Activated CD4-positive, CD25-positive, alpha-beta regulatory T cell (primary cell): ENCODE results near the gene SMTN.
"Not testable (repeated sequence)": the region's sequence is repeated elsewhere in the genome, so short reads cannot be mapped to it uniquely, and the experiment has no call there.

ENCODE experiments used
- DNase-seq, 4 experiments: peaks; one replicate each; lab custom pipeline; 2025; lab: John Stamatoyannopoulos, UW

SMTN gene

DNA sequence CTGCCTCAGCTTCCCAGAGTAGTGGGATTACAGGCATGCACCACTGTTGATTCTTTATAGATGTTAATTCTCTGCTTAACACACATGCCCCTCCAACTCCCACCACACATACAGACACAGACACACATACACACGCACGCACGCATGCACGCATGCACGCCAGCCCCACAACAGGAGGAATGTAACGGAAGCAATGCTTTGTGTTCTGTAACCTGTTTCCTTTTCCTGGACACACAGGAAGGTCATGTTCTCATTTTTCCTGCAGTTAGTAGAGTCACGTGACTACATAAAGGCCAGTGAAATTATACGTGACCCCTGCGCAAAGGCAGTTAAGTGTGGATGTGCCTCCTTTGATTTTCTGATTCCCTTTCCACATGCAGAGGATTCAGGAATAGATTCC lies 8.0 kb upstream of the SMTN start:
- DNase-seq = not testable (repeated sequence)

DNA sequence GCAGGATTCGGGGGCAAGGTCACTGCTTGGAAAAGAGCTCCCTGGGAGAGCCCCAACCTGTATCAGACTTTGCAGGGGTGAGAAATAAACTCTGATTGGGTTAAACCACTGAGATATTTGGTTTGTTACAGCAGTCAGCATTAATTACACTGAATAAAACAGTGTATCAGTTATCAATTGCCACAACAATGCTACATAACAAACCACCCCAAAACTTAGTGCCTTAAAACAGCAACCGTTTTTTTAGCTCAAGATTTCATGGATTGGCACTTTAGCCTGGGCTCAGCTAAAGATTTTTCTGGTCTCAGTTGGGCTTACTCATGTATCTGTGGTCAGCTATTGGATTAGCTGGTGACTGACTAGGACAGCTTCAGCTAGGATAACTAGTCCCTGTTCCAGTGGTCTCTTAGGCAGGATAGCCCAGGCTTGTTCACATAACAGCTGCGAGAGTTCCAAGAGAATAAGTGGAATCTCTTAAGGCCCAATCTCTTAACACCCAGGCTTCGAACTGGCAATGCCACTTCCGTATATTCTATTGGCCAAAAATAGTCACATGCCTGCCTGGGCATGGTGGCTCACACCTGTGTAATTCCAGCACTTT lies 7.5 kb upstream of the SMTN start:
- DNase-seq = not testable (repeated sequence)

DNA sequence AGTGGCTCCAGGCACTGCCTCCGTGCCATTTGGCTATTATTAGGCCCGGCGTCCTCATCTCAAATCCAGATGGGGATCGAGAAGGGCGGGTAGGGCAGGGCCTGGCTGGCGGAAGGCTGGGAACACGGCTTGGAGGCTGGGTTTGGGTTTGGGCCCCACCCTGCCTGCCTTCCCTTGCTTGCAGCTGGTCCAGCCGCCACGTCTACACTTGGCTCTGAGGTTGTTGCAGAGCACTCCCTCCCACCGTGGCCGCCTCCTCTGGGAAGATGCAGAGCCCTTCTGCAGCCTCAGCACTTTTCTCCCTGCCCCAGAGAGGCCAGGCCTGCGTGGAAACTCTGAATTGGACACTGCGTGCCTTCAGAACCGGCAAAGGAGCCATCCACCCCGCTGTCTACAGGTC lies 5.2 kb upstream of the SMTN start:
- no peak for DNase-seq

DNA sequence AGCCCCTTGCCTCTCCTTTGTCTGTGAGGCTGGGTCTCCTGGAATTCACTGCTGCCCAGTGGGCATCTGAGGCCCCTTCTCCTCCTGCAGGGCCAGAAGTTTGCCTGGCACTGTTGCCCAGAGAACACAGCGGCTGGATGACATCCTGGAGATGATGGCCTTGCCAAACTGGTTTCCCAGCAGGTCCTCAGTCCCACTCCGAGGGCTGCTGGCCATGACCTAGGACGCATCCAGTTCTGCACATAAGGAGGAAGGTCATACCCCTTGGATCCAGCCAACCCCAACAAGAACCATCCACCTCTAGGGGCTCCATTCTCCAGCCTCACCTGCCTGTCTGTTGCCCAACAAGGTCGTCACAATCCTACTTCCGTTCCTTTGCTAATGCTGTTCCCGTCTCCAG lies 3.4 kb upstream of the SMTN start:
- no peak for DNase-seq

DNA sequence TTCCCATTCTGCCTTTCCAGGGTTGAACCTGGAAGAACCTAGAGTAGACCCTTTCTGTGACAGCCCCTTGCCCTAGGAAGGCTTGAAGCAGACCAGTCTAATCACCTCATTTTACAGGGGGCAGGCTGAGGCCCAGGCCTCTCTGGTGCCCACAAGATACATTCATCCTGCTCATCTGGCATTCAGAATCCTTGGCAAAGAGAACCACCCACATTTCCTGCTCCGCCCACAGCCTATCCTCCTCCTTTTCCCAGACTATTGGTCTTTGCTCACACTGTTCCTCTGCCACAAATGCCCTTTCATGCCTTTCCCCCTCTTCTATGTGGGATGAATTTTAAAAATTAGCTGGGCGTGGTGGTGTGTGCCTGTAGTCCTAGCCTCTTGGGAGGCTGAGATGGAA lies 2.7 kb upstream of the SMTN start:
- DNase-seq = not testable (repeated sequence)

DNA sequence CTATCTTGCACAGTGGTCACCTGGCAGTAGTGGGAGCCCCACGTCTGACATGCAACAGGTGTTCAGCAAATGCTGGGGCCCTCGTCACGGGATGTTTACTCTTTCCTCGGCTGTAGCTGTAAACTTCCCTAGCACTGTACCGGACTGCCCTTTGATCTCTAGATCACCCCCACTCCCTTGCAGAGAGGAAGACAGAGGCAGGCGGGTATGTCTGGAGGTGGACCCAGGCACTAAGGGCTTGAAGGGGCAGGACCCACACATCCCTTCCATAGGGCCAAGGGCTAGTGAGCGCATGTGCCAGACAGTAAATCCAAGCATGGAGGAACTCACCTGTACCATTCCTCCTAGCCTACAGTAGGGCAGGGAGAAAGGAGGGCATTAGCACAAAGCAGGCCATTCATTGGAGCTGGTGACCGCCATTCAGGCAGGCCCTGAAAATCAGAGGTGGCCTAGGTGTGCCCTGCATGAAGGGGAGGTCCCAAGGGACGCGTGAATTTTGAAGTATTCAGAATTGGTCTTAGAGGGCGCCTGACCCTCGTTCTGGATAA lies 1.9 kb upstream of the SMTN start:
- DNase-seq = no peak

DNA sequence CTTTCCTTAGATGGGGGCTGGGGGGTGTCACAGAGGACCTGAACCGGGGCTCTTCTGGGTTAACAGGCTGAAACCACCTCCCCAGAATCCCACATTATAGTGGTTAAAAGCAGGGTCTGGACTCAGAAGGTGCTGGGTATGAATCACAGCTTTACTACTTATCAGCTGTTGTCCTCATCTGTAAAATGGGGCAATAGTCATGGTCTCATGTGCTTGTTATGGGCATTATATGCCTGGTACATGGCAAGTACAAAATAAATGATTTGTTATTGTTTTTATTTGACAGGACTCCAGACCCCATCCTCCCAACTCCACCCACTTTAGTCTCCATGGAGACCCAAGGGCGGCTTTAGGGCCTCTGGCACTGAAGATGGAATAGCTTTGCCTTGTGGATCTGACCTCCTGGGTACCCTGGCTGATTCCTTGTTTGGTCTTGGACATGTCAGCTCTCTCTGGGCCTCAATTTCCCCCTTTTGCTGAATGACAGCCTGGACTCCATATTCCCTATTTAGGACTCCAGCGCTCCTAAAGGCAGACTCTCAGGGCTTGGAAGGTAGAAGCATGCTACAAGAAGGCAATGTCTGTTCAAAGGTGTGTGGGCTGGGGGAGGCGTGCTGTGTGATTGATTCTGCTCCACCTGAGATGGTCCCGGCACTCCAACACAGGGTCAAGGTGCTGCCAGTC lies 812 bp upstream of the SMTN start:
- no peak for DNase-seq

DNA sequence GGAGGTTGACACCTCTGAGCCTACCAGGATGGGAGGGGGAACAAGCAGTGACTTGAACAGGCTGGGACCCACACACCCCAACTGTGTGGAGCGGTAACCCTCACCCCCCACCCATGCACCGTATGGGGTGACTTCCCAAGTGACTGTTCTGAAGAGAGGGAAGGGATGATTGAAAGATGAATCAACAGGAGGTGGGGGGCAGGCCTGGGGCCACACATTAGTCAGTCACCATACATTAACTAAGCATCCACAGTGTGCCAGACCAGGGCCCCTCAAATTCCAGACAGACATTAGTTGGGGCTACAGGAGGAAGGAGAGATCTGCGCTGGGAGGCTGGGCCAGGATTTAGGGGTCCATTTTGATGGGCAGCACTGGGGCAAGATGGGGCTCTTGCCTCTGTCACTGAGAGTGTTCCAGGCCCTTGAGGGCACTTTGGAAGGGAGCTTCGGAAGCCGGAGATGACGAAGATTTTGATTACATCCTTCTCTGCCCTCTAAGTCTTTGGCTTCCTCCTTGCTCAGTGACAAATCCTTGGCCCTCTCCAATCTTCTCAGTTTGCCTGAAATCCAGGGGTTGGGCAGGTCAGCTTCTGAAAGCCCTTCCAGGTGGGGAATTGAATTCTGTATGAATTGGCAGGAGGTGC lies 966 bp downstream of the SMTN start:
- DNase-seq = no peak

DNA sequence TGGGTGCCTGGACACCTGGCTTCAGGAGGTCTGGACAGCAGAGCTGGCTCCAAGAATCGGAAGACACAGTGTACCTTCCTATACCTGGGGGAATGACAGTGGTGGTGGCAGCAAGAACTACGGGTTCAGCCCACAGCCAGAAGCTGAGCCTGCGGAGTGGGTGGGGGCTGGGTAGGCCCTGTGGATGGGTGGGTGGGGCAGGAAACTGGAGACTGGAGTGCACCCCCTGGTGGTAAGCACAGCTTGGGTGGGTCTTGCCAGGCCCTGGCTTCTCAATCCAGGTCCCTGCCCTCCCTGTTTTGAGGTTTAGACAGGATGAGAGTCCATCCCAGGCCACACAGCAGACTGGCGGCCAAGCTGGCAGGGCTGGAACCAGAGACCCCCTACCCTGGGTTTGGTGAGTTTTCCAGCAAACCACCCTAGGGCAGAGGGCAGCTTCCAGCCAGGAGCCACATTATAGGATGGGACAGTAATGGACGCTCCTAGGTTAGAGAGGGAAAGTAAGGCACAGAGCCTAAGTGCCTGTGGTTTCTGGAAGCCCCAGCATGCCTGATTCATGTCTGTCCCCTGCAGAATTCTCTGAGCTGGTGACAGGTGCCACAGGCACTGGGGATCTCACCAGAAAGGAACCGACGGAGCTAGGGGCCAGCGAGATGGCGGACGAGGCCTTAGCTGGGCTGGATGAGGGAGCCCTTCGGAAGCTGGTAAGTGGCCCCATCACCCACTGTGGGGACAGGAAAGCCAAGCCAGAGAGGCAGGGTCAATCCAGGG lies 1.7 kb downstream of the SMTN start:
- peak in 2 of 4 experiments; percentile 16 to 17 for DNase-seq

DNA sequence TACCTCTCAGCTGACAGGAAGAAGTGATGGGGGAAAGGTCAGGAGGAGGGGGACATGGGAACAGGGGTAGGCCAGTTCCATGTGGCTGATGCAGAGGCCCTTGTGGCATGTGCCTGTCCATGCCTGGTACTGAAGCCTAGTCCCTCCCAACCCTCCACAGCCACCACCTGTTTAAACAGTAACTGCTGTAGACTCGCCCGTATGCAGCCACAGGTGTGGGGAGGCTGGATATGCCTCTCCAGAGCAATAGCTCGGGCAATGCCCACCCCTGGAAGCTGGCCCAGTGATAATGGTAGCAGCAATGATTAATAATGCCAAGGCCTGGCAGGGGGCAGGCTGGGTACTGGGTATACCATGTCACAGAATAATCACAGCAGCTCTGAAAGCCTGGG lies 2.3 kb downstream of the SMTN start:
- no peak for DNase-seq

DNA sequence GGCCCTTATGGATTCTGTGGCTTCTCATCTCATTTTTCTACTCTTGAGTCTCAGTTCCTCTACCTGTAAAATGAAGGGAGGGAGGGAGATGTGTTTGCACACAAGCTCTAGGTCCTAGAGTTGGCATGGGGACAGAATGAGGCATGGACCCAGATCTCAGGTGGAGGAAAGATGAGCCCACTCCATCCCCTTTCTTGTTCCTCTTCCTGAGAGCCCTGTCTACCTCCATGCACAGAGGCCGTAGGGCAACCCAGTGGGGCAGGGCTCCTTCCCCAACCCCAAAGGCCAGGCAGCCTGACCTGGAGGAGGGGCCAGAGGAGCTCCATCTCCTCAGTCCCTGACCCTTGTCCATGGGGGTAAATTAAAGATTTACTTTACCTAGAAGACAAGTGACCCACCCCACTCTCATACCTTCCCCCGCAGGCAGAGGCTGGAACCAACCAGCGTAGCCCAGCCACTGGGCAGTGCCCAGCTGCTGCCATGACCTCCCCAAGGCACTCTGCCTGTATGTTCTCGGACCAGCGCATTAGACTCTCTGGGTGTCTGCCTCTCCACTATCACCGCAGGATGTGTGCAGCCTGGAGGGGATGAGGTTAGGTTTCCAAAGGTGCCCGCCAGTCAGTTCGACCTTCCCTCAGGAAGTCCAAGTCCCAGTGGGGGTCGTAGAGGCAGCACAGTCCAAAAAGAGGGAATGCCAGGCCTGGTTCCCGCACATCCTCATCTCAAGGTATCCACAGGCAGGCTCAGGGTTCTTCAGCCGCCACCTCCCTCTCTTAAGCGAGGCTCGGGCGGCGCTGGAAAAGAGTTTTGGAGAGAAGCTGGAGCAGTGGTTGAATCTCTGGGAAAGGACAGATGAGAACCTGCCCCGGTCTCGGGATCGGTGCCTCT lies 3.0 kb downstream of the SMTN start:
- DNase-seq = no peak

DNA sequence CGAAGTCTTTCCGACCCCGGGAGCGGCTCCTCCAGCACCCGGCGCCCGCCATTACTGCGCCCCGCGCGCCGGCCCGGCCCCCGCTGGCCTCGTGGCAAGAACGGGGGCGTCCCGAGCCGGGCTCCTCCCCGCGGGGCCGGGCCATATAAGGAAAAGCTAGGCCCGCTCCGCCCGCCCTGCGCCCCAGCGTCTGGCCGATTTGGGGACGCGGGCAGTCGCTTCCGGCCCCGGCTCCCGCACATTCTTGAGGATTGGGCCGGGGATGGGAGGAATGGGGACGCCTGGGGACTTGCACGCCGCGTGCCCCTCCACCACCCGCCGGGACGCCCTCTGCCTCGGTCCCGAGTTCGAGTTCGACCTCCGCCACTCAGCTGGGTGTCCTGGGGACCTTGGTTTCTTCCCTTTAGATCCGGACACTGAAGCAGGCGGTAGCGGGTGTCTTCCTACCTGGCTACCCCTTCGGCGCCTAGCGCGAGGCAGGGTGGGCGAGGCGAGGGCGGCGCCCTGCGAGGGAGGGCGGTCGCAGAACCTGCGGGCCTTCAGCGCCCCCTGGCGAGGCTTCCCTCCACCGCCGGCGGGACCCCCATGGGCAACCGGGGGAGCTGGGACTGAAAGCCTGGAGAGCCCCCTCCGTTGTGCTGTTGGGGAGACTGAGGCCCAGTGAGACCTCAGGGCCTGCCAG lies 3.8 kb downstream of the SMTN start:
- peak; percentile 71 to 78 (median 77) for DNase-seq

DNA sequence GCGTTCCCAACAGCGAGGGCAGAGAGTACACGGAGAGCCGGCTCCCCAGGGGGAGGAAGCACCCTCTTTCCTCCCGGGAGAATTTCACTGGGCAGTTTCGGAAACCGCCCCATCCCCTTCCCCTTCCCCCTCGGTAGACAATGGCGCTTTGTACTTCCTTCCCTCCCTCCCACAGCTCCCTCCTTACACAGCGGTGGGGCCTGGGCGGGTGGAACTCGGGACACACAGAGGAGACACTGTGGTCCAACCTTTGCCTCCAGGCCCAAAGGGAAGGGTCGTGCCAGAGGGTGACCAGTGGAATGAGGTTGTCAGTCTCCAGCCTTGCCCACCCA lies 4.3 kb downstream of the SMTN start:
- no peak for DNase-seq

DNA sequence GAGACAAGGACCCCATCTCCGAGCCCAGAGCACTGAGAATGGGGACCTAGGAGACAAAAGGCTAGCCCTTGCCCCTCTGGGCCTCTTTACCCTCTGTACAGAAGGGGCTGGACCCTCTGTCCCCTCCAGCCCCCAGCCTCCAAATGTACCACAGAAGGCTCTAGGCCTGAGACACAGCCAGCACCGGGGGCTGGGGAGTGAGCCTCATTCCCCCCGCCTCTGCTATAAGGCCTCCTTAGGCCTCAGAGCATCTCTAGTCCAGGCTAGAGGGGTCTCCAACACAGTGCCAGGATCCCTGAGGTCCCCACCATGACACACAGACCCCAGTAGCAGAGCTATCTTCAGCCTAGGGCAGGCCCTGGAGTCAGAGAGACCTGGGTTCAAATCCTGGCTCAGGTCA lies 4.8 kb downstream of the SMTN start:
- no peak for DNase-seq

DNA sequence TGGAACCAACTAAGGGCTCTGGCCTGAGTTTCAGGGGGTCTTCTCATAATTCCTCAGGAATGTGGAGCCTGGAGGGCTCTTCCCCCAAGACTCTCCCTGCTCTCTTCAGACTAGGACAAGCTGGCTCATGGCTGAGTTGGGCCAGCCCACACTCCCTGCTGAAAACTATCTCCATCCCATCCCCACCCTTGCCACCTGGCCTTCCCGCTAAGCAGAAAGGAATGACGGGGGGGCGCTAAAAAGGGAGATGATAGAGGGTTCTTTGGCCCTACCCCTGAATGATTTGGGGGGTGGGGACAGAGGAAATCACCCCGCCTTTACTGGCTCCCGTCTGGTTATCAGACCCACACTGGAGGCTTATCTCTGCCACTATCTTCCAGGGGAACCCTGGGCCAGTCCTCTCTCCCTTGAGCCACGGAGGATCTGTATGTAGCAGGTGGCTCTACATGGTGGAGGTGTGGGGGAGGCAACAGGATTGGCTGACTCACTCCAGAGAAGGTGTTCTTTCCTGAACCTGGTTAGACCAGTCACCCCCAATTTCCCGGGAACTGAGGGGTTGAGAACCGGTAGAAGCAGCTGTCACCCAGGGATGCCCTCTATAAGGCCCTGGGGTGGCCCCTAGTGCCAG lies 5.7 kb downstream of the SMTN start:
- DNase-seq = no peak

DNA sequence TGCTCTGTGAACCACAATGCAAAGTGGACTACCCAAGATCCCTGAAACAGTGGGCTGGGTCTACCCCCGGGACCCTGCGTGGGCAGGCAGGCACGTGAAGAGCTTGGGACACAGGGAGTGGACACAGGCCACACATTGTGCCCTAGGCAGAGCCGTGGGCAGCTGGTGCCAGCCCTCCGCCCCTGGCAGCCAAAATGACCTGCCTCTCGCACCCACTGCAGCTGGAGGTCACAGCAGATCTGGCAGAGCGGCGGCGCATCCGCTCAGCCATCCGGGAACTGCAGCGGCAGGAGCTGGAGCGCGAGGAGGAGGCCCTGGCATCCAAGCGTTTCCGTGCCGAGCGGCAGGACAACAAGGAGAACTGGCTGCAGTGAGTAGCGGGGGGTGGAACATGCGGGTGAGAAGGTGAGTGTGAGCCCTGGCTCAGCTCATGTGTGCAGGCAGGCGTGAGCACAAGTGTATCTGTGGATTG lies 6.7 kb downstream of the SMTN start:
- no peak for DNase-seq

DNA sequence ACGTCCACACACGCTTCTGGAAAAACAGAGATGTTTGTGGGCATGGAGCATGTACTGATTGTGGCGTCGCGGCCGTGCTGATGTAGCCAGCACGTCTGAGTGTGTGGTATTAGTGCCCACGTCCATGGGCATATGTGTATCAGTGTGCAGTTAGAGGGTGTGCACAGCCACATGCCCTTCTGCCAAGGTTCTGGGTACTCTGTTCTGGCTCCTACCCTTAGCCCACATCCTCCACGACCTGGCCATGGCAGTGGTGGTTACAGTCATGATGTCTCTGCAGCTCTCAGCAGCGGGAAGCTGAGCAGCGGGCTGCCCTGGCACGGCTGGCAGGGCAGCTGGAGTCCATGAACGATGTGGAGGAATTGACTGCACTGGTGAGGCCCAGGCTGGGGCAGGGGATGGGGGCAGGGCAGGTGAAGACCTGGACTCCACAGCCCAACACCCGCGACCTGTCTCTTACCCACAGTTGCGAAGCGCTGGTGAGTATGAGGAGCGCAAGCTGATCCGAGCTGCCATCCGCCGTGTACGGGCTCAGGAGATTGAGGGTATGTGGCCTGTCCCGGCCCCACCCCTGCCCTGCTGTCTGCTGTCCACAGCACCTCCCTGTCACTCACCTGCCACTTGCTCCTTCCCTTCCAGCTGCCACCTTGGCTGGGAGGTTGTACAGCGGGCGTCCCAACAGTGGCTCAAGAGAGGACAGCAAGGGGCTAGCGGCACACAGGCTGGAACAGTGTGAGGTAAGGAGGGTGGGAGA lies 7.3 kb downstream of the SMTN start:
- DNase-seq = no peak

DNA sequence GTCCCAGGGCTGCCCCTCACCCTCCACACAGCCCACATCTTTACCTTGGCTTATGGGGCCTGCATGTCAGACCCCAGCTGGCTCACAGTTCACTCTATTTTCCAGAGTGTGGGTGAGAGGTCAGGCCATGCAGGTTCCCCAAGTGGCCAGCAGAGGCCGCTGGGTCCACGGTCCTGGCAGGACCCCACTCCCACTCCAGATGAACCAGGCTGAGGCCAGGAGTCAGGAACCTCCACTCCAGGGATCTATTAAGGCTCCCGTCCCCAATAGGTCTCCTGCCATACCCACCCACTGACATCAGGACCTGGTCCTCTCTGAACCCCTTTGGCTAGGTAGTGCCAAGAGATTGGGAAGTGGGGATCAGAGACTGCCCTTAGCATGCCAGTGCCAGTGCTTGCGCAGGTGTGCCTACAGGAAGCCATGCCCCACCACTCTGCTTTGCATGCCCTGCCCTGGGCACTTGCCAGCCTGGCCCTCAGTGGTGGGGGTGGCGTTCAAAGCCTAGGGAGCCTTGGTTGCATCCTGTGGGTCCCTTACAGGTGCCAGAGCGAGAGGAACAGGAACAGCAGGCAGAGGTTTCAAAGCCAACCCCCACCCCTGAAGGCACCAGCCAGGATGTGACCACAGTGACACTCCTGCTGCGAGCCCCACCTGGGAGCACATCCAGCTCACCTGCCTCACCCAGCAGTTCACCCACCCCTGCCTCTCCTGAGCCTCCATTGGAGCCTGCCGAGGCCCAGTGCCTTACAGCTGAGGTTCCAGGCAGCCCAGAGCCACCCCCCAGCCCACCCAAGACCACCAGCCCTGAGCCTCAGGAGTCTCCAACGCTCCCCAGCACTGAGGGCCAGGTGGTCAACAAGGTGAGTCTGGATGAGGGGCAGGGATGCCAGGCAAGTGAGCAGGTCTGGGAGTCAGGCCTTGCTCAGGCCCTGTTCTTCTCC lies 8.3 kb downstream of the SMTN start:
- peak in 1 of 4 experiments; percentile 23 for DNase-seq
